ENCODE data around the gene THEMIS.

The THEMIS gene

GRCh38 chr6:127868338-127868737 lies 32.5 kb downstream of the THEMIS start:
- Histone ChIP-seq H3K27me3 (ENCODE audit: insufficient read depth, low read depth, severe bottlenecking) (no peaks in the 10 kb centered on the region), H3K27ac (no peak overlapping the region), H3K36me3 (no peaks in the 10 kb centered on the region), H3K9me3 (ENCODE audit: severe bottlenecking) (no peaks in the 10 kb centered on the region), H3K4me3 (ENCODE audit: low read depth, low read length) (no peak overlapping the region)
- no peak for TF ChIP-seq CTCF (IDR thresholded peaks at IDR 0.05; ENCODE audit: low read depth, low read length)
- DNase-seq = no peak

- Histone ChIP-seq H3K9me3 (ENCODE audit: severe bottlenecking) (no peaks in the 10 kb centered on the region), H3K27ac (no peak overlapping the region), H3K27me3 (ENCODE audit: insufficient read depth, low read depth, severe bottlenecking) (no peaks in the 10 kb centered on the region), H3K4me3 (ENCODE audit: low read depth, low read length) (no peak overlapping the region), H3K36me3 (no peaks in the 10 kb centered on the region)
- no peak for DNase-seq
- no peak for TF ChIP-seq CTCF (IDR thresholded peaks at IDR 0.05; ENCODE audit: low read depth, low read length)
Measured at GRCh38 chr6:127866766-127867165, 34.1 kb downstream of the THEMIS start.

- Histone ChIP-seq H3K27me3 (ENCODE audit: insufficient read depth, low read depth, severe bottlenecking) (no peaks in the 10 kb centered on the region), H3K4me3 (ENCODE audit: low read depth, low read length) (no peak overlapping the region), H3K9me3 (ENCODE audit: severe bottlenecking) (no peaks in the 10 kb centered on the region), H3K36me3 (no peaks in the 10 kb centered on the region), H3K27ac (no peak overlapping the region)
- no peak for DNase-seq
- no peak for TF ChIP-seq CTCF (IDR thresholded peaks at IDR 0.05; ENCODE audit: low read depth, low read length)
Measured at GRCh38 chr6:127865108-127865507, 35.8 kb downstream of the THEMIS start.

GRCh38 chr6:127864701-127865100 lies 36.2 kb downstream of the THEMIS start:
- no peaks in the 10 kb centered on the region for H3K27me3 ChIP-seq (ENCODE audit: insufficient read depth, low read depth, severe bottlenecking)
- no peak for TF ChIP-seq CTCF (IDR thresholded peaks at IDR 0.05; ENCODE audit: low read depth, low read length)
- H3K9me3 ChIP-seq (ENCODE audit: severe bottlenecking) = no peaks in the 10 kb centered on the region
- no peaks in the 10 kb centered on the region for H3K36me3 ChIP-seq
- H3K4me3 ChIP-seq (ENCODE audit: low read depth, low read length) = no peak overlapping the region
- H3K27ac ChIP-seq = no peak overlapping the region
- no peak for DNase-seq

- no peaks in the 10 kb centered on the region for H3K27me3 ChIP-seq (ENCODE audit: insufficient read depth, low read depth, severe bottlenecking)
- no peak overlapping the region for H3K4me3 ChIP-seq (ENCODE audit: low read depth, low read length)
- TF ChIP-seq CTCF (IDR thresholded peaks at IDR 0.05; ENCODE audit: low read depth, low read length) = no peak
Measured at GRCh38 chr6:127860723-127861122, 40.1 kb downstream of the THEMIS start.

GRCh38 chr6:127859956-127860355 lies 40.9 kb downstream of the THEMIS start:
- no peaks in the 10 kb centered on the region for H3K9me3 ChIP-seq (ENCODE audit: severe bottlenecking)
- no peak overlapping the region for H3K4me3 ChIP-seq (ENCODE audit: low read depth, low read length)
- H3K27me3 ChIP-seq (ENCODE audit: insufficient read depth, low read depth, severe bottlenecking) = no peaks in the 10 kb centered on the region
- TF ChIP-seq CTCF (IDR thresholded peaks at IDR 0.05; ENCODE audit: low read depth, low read length) = no peak
- H3K36me3 ChIP-seq = no peaks in the 10 kb centered on the region
- no peak for DNase-seq
- H3K27ac ChIP-seq = no peak overlapping the region

More at GRCh38 chr6:127860723-127861122, 40.1 kb downstream of the THEMIS start:
- no peak for DNase-seq
- H3K9me3 ChIP-seq (ENCODE audit: severe bottlenecking) = no peaks in the 10 kb centered on the region
- H3K36me3 ChIP-seq = no peaks in the 10 kb centered on the region
- no peak overlapping the region for H3K27ac ChIP-seq

All from WERI-Rb-1 (cell line).